ENCODE data around the gene MAN2B2.

DNA sequence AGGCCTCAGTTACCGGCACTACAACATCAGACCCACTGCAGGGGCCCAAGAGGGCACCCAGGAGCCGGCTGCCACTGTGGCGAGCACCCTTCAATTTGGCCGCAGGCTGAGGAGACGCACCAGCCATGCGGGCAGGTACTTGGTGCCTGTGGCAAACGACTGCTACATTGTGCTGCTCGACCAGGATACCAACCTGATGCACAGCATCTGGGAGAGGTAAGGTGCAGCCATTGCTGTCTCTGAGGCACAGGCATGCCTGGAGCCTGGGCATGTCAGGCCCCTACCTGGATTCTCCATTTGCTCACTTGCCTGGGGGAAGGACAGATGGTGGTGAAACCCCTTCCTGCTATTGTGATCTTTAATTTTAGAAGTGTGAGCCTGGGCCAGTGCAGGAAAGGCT is 30.1 kb downstream of the MAN2B2 start:
- TF ChIP-seq EZH2 (optimal IDR thresholded peaks at IDR 0.05; ENCODE audit: low read depth, low read length) (no peak), EZH2phosphoT487 (IDR thresholded peaks at IDR 0.05; ENCODE audit: low read length) (no peak)
- TF ChIP-seq, protein P1, sequence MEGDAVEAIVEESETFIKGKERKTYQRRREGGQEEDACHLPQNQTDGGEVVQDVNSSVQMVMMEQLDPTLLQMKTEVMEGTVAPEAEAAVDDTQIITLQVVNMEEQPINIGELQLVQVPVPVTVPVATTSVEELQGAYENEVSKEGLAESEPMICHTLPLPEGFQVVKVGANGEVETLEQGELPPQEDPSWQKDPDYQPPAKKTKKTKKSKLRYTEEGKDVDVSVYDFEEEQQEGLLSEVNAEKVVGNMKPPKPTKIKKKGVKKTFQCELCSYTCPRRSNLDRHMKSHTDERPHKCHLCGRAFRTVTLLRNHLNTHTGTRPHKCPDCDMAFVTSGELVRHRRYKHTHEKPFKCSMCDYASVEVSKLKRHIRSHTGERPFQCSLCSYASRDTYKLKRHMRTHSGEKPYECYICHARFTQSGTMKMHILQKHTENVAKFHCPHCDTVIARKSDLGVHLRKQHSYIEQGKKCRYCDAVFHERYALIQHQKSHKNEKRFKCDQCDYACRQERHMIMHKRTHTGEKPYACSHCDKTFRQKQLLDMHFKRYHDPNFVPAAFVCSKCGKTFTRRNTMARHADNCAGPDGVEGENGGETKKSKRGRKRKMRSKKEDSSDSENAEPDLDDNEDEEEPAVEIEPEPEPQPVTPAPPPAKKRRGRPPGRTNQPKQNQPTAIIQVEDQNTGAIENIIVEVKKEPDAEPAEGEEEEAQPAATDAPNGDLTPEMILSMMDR (IDR thresholded peaks at IDR 0.05; ENCODE audit: low read length): no peak

Measured in MM.1S (cell line).